HG02678 (cell line): ENCODE results near the gene CTNND2.

ENCODE experiments used
- ATAC-seq: cut with Tn5 transposase; IDR thresholded peaks from one replicate; pipeline ENCODE4 v1.9.1; 2021; ENCODE audit warnings: mild to moderate bottlenecking, moderate library complexity; ENCODE audit not compliant: unreplicated experiment

The CTNND2 gene

GRCh38 chr5:11780641-11781345, 123.5 kb downstream of the CTNND2 start:
- no peak for ATAC-seq

GRCh38 chr5:11777096-11777495, 127.2 kb downstream of the CTNND2 start:
- no peak for ATAC-seq

GRCh38 chr5:11770310-11770709, 133.9 kb downstream of the CTNND2 start:
- no peak for ATAC-seq

- no peak for ATAC-seq
Observed at GRCh38 chr5:11760934-11761603, 143.2 kb downstream of the CTNND2 start.

- ATAC-seq: no peak
Observed at GRCh38 chr5:11758321-11758720, 145.9 kb downstream of the CTNND2 start.

- no peak for ATAC-seq
Observed at GRCh38 chr5:11757661-11758060, 146.6 kb downstream of the CTNND2 start.

GRCh38 chr5:11737010-11737409, 167.2 kb downstream of the CTNND2 start:
- ATAC-seq: no peak

- no peak for ATAC-seq
Observed at GRCh38 chr5:11734369-11734768, 169.9 kb downstream of the CTNND2 start.

GRCh38 chr5:11733840-11734192, 170.4 kb downstream of the CTNND2 start:
- ATAC-seq: no peak

- no peak for ATAC-seq
Observed at GRCh38 chr5:11733185-11733839, 170.9 kb downstream of the CTNND2 start.

GRCh38 chr5:11724940-11725339, 179.3 kb downstream of the CTNND2 start:
- no peak for ATAC-seq

- no peak for ATAC-seq
Observed at GRCh38 chr5:11719888-11720481, 184.3 kb downstream of the CTNND2 start.

- no peak for ATAC-seq
Observed at GRCh38 chr5:11715461-11716196, 188.6 kb downstream of the CTNND2 start.

GRCh38 chr5:11711932-11712331, 192.3 kb downstream of the CTNND2 start:
- ATAC-seq: no peak

- ATAC-seq: no peak
Observed at GRCh38 chr5:11709021-11709420, 195.2 kb downstream of the CTNND2 start.

- ATAC-seq: no peak
Observed at GRCh38 chr5:11704916-11705315, 199.3 kb downstream of the CTNND2 start.

- ATAC-seq: no peak
Observed at GRCh38 chr5:11700391-11700790, 203.9 kb downstream of the CTNND2 start.

- ATAC-seq: no peak
Observed at GRCh38 chr5:11692636-11693035, 211.6 kb downstream of the CTNND2 start.

GRCh38 chr5:11687498-11687897, 216.7 kb downstream of the CTNND2 start:
- ATAC-seq: no peak

GRCh38 chr5:11684607-11685006, 219.6 kb downstream of the CTNND2 start:
- no peak for ATAC-seq

- no peak for ATAC-seq
Observed at GRCh38 chr5:11683666-11684065, 220.6 kb downstream of the CTNND2 start.
